ENCODE data around the gene TLR2.

DNA sequence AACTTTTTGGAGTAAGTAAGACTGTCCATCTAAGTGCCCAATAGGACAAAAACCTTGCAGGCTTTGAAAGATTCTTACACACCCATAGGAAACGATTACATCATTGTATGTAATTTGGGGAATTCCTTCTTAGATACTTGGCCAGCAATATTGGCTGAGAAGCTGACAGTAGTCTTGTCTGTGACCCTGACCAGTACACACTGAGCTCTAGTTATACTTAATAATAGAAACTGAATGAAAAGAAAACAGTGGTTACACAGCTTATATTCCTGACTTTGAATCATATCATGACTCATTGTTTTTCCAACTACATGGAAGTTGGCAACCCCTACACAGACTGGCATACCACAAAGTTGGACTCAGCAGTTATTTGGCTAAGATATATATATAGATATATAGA, 7.1 kb upstream of the TLR2 start:
- no peak for TF ChIP-seq CTCF (optimal IDR thresholded peaks at IDR 0.05 in 1 of 3, IDR thresholded peaks at IDR 0.05 in 1 of 3, conservative IDR thresholded peaks at IDR 0.05 in 1 of 3; ENCODE audit: extremely low read depth in 1 of 3, insufficient read depth in 2 of 3, low read length in 3 of 3)
- no peak for TF ChIP-seq EZH2 (IDR thresholded peaks at IDR 0.05; ENCODE audit: low read length)
